NCI-H1105 (cell line): ENCODE data around the gene FHIP2A.
"Not testable (repeated sequence)": the region's sequence is repeated elsewhere in the genome, so short reads cannot be mapped to it uniquely, and the experiment has no call there.

Source experiments
- DNase-seq: peaks from one replicate; lab custom pipeline; 2025; lab: John Stamatoyannopoulos, UW

FHIP2A gene

DNA sequence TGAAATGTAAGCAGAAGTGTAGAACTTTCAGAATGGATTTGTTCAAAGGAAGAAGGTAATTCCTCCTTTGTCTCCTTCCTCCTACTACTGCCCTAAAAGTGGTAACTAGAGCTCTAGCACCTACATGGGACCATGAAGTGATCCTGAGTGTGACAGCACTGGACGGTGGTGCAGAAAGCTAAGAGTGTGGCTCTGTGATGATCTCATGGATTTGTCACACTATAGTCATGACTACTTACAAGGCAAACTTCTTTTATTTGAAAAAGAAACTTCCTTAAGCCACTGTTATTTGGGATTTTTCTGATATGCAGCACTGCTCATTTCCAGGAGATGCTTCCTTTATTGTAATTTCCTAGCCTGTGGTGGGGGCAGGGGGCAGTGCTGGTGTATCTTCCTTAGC is 5.8 kb upstream of the FHIP2A start:
- DNase-seq = no peak

GRCh38 chr10:114816308-114816707 is 5.3 kb upstream of the FHIP2A start:
- no peak for DNase-seq

DNA sequence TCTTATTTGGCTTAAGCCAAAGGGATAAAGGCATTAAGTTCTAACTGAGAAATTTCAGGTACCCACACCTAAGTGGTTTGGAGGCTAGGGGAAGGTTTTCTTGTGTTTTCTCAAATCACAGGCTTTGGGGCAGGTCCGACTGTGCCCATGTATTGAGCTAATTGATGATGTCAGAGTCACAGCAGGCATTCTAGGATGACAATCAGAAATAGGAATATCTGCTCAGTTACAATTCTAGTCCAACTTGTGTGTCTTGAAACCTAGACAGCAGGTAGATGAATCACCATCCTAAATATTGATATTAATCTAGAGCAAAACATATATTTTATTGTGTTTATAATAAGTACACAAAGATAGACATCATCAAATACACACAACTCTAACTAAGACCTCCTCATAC is 2.3 kb upstream of the FHIP2A start:
- no peak for DNase-seq

DNA sequence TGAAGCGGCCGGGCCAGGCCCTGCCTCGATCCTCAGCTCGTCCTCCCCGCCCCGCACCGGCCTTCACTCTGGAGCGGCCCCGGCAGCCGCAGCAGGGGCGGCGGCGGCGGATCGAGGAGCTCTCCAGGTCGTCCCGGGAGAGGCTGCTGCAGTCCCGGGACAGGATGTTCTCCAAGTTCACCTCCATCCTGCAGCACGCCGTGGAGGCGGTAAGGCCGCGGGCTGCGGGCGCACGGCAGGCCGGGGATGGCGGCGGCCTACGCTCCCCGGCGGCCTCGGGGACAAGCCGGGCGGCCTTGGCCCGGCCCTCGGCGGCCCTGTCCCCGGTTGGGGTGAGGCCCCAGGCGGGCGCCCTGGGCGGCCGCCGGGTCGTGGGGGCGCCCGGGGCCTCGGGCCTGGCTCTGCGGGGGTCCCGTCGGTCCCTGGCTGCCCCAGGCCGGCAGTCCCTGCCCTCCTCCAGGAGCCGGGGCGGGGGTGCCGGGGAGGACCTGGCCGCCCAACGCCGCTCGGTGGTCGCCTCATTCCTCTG is 399 bp downstream of the FHIP2A start:
- no peak for DNase-seq

GRCh38 chr10:114822444-114823076 is 980 bp downstream of the FHIP2A start:
- no peak for DNase-seq

- DNase-seq = no peak
These were observed 1.5 kb downstream of the FHIP2A start for GRCh38 chr10:114823077-114823463.

- no peak for DNase-seq
These were observed 2.8 kb downstream of the FHIP2A start for GRCh38 chr10:114824391-114824790.

DNA sequence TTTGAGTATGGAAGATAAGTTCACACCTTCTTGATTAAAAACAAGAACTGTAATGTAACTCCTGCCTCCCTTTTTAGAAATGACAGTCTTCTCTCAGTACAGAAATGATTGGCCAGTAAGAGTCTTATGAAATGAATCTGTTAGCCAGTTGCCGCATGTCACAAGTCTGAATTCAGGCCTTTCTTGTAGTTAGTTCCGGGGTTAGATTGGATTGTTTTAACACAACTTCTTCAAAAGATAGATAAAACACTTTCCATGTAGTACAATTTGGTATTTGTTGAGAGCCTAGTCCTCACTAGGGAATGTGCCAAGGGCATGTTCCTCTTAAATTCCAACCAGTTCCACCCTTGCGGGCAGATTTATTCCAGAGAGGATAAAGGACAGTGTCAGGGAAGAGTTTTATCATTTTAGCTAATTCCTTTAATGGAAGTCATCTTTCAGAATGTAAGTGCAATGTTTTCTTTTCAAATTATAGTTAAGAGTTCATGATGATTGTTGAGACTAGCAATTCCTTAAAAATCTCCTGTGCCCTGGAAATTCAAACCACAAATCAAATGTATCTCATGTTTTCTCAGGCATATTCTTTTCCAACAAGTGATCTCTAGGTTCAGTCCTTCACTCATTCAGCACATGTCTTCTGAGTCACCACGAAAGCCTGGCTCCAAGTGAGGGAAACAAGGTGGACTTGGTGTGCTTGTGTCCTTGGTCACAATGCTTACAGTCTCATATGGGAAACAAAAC is 4.1 kb downstream of the FHIP2A start:
- DNase-seq = no peak

DNA sequence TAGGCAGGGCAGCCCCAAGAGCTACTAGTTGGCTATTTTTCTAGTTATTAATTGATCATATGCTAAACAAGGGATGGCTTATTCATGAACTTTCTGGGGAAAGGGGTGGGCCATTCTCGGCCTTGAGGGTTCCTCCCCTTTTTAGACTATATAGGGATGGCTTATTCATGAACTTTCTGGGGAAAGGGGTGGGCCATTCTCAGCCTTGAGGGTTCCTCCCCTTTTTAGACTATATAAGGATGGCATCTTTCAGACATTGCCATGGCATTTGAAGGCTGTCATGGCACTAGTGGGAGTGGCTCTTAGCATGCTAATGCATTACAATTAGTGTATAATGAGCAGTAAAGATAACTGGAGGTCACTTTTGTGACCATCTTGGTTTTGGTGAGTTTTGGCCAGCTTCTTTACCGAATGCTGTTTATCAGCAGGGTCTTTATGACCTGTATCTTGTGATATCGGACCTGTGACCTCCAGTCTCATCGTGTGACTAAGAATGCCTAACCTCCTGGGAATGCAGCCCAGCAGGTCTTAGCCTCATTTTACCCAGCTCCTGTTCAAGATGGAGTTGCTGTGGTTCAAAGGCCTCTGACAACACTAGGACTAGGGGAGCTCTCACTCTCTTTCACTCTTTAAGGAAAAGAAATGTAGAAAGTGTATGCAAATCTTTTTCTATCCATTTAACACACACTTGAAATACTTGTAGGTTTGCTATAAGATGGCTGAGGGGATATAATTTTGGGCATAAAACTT is 7.8 kb downstream of the FHIP2A start:
- DNase-seq = no peak

- DNase-seq = no peak
These were observed 9.7 kb downstream of the FHIP2A start for GRCh38 chr10:114831186-114831867.

DNA sequence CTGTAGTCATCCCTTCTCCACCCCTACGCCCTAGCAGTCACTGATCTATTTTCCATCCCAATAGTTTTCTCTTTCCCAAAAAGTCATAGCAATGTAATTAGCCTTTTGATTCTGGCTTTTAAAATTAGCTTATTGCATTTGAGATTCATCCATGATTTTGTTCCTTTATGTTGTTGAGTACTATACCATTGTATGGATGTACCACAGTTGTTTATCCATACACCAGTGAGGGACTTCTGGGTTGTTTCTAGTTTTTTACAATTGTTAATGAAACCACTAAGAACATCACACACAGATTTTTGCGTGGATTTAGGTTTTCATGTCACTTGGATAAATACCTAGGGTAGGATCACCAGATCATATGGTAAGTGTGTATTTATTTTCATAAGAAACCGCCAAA is 16.1 kb downstream of the FHIP2A start:
- DNase-seq = no peak

DNA sequence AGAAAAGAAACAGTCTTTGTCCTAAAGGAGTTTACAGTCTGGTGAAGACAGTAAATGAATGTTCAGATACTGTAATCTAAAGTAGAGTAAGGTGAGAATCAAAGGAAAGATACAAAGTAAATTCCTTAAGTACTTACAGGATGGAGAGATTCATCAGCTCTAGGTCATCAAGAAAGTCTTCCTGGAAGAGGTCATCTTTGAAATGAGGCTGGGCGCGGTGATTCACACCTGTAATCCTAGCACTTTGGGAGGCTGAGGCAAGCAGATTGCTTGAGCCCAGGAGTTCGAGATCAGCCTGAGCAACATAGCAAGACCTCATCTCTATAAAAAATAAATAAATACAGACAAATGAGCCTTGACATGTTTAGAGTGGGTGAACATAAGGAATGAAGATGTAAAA is 18.3 kb downstream of the FHIP2A start:
- no peak for DNase-seq

DNA sequence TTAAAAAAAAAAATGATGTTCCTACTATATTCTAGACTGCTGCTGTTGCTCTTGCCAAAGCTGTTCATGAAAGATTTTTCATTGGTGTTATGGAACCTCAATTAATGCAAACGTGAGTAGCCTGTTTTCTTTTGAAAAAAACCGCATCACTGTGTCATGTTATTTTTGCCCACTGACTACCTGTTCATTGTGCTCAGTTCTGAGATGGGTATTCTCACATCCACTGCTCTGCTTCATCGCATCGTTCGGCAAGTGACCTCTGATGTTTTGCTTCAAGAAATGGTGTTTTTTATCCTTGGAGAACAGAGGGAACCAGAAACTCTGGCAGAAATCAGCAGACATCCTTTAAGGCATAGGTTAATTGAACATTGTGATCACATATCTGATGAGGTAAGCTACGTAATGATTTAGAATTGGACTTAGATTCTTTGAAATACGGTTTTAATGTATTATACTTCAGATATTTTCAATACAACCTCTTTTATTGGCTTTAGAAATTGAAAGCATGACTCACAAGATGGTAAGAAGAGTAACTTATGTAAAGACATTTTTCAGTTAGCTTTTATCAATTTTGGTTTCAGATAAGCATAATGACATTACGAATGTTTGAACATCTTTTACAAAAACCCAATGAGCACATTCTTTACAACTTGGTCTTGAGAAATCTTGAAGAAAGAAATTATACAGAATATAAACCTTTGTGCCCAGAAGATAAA is 24.6 kb downstream of the FHIP2A start:
- no peak for DNase-seq

DNA sequence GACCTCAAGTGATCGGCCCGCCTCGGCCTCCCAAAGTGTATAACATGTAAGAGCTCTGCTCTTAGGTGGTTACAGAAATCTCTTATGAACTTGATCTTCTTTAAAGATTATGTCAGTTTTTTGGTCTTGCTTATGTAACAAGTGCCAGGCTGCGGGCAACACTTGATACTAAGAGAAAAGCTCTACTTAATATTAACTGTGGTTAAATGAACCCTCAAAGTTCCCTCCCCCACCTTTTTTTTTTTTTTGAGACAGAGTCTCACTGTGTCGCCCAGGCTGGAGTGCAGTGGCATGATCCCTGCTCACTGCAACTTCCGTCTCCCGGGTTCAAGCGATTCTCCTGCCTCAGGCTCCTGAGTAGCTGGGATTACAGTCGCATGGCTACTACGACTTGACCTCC is 25.9 kb downstream of the FHIP2A start:
- DNase-seq = not testable (repeated sequence)

GRCh38 chr10:114849674-114850073 is 28.1 kb downstream of the FHIP2A start:
- DNase-seq = no peak

GRCh38 chr10:114850126-114850525 is 28.5 kb downstream of the FHIP2A start:
- no peak for DNase-seq

DNA sequence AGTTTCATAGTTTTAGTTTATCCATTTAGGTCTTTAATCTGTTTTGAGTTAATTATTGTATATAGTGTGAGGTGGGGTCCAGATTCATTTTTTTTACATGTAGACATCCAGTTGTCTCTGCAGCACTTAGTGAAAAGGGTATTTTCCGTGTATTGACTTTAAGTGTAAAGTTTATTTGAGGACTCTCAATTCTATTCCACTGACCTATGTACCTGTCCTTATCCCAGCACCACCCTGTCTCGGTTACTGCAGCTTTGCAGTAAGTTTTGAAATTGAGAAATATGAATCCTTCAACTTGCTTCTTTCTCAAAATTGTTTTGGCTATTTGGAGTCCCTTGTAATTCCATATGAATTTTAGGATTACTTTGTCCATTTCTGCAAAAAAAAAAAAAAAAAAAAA is 29.8 kb downstream of the FHIP2A start:
- DNase-seq = no peak

DNA sequence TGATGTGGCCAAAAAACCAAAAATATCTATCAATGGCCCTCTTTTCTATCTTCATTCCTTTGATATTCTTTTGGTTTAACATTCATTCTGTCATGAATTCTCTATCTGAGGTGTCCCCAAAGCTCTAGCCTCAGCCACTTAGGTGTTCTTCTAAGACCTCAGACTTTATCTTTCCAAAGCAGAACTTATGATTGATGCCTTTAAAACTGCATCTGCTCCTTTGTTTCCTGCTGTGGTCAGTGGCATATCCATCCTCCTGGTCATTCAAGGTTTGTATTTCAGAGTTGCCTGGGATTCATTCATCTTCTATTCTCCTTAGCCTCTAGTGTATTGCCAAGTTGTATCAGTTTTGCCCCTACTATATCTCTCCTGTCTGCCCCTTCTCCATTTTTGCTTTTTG is 30.6 kb downstream of the FHIP2A start:
- no peak for DNase-seq

DNA sequence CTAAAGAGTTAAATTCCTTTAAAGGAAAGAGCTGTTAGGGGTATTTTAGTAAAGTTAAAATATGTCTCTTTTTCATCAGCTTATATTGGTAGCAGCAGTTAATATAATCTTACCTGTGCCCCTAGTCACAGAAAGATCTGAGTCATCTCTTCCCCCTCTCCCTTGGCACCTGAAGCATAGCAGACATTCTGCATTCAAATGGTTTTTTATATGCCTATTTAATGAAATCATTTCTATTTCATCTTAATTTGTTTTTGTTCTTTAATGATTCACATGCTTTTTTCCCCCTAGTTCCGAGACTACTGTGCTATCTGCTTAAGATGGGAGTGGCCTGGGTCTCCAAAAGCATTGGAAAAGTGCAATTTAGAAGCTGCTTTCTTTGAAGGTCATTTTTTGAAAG is 33.3 kb downstream of the FHIP2A start:
- DNase-seq = no peak

GRCh38 chr10:114855776-114856543 is 34.4 kb downstream of the FHIP2A start:
- DNase-seq = no peak
